ENCODE data around the gene DCLK3.

The DCLK3 gene

DNA sequence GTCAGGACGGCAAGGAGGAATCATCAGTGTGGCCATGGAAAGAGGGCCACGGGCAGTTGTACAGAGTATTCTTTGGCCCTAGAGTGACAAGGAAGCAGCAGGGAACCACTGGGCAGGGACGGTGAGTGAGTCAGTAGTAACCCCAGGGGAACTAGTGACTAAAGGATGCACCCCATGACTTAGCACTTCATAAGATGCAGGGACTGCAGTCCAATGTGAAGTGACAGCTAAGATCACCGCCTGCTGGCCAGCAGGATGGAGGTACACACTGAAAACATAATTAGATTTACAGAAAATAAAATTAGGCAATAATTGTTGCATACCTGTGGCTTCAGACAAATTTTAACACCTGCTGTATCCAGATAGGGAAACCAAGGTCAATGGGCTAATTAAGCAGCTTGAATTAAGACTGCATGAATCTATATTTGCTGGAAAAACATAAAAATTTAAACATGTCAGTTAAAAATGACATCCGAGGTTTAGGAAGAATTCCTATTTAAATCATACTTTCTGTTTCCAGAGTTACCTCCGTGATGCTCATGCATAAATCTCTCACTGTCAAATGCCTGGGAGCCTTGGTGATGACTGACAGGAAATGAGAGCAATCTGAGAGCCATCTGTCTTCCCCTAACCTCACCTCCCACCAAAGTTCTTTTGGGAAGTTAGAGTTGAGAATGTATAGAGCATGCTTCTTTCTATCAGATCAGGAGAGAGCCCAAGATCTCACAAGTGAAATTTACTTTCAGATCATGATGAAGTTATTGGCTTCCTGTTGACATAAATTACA is 56.5 kb downstream of the DCLK3 start:
- no peak for DNase-seq (ENCODE audit: low read depth)

DNA sequence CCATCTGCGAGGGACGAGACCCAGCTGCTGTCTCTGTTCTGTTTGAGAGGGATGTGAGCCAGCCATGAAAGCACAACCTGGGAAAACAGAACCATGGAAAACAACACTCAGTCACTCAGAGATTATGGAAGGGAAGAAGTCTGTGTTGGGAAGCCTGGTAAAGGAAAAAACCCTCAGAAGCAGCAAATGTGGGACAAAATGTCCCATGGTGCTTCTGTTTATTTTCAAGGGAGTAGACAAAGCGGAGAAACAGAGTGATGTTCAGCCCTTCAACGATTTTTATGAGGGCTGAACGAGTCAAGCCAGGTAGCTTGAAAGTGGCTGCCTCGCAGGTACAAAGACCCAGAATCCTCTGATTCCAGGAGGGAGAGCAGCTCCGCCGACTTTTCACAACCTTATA is 59.3 kb downstream of the DCLK3 start:
- no peak for DNase-seq (ENCODE audit: low read depth)

DNA sequence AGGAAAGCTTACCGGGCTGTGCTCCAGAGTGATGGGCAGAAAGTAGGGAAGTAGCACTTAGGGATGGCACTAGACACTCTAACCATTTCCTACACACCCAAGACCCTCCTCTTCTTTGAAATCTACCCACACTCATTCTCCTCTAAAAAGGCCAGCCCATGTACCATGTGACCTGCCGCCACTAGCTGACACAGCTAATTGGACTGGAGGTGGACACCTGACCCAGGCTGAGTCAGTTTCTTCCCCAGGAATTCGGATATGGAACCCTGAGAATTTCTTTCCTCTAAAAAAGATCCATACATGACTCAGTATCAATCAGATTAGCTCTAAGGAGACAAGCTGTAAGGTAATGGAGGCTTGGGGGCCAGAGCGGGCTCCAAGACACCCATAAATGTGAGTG is 60.1 kb downstream of the DCLK3 start:
- DNase-seq (ENCODE audit: low read depth) = no peak

DNA sequence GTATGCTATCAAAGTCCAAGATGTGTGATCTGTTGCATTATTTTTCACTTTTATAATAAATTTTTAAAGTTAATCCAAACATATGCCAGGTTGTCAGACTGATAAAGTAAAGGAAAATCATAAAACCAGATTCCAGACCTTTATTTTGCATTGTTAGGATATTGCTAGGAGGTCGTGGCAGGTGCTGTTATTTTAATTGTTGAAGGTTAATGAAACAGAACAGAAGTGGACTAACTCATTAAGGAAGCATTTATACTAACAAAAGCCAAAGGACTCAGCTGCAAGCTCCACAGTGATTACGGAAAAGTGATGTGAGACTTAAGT is 63.1 kb downstream of the DCLK3 start:
- no peak for DNase-seq (ENCODE audit: low read depth)

- DNase-seq (ENCODE audit: low read depth) = no peak
These were observed 63.7 kb downstream of the DCLK3 start for GRCh38 chr3:36700537-36701248.

- DNase-seq (ENCODE audit: low read depth) = no peak
These were observed 66.0 kb downstream of the DCLK3 start for GRCh38 chr3:36698314-36698713.

GRCh38 chr3:36697229-36698001 is 66.9 kb downstream of the DCLK3 start:
- no peak for DNase-seq (ENCODE audit: low read depth)

GRCh38 chr3:36696799-36697198 is 67.6 kb downstream of the DCLK3 start:
- DNase-seq (ENCODE audit: low read depth) = no peak

- no peak for DNase-seq (ENCODE audit: low read depth)
These were observed 68.6 kb downstream of the DCLK3 start for GRCh38 chr3:36695769-36696137.

DNA sequence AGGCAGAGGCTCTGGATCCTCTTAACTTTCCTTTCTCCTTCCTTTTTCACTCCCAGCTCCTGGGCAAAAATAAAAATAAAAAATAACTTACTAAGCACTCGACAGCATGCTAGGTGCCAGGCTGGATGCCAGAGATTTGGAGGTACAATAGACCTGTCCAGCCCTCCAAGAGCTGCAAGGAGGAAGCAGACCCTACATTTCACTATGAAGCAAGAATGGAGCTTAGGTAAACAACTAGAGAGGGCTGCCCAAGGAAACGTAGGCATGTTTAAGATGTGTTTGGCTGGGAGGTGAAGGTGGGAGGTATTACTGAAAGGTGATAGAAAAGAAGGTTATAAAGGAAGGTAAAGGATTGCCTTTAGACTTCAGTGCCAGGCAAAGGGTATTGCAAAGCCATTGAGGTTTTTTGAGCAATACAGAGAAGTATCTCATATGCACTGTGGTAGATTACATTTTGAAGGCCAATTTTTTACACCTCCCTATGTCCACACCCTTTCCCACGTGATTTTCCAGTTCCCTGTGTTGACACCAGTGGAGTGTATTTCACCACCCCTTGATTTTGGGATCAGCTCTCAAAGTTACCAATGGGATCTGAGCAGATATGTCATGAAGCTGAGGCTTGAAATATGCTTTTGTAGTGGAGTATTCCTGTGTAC is 69.1 kb downstream of the DCLK3 start:
- no peak for DNase-seq (ENCODE audit: low read depth)

- no peak for DNase-seq (ENCODE audit: low read depth)
These were observed 70.7 kb downstream of the DCLK3 start for GRCh38 chr3:36693670-36694069.

GRCh38 chr3:36689560-36689959 is 74.8 kb downstream of the DCLK3 start:
- DNase-seq (ENCODE audit: low read depth) = no peak

GRCh38 chr3:36688815-36689214 is 75.5 kb downstream of the DCLK3 start:
- no peak for DNase-seq (ENCODE audit: low read depth)

- DNase-seq (ENCODE audit: low read depth) = no peak
These were observed 77.8 kb downstream of the DCLK3 start for GRCh38 chr3:36686516-36686915.

GRCh38 chr3:36681867-36682266 is 82.5 kb downstream of the DCLK3 start:
- DNase-seq (ENCODE audit: low read depth) = no peak

GRCh38 chr3:36680952-36681351 is 83.4 kb downstream of the DCLK3 start:
- no peak for DNase-seq (ENCODE audit: low read depth)

- no peak for DNase-seq (ENCODE audit: low read depth)
These were observed 84.8 kb downstream of the DCLK3 start for GRCh38 chr3:36679384-36680200.

DNA sequence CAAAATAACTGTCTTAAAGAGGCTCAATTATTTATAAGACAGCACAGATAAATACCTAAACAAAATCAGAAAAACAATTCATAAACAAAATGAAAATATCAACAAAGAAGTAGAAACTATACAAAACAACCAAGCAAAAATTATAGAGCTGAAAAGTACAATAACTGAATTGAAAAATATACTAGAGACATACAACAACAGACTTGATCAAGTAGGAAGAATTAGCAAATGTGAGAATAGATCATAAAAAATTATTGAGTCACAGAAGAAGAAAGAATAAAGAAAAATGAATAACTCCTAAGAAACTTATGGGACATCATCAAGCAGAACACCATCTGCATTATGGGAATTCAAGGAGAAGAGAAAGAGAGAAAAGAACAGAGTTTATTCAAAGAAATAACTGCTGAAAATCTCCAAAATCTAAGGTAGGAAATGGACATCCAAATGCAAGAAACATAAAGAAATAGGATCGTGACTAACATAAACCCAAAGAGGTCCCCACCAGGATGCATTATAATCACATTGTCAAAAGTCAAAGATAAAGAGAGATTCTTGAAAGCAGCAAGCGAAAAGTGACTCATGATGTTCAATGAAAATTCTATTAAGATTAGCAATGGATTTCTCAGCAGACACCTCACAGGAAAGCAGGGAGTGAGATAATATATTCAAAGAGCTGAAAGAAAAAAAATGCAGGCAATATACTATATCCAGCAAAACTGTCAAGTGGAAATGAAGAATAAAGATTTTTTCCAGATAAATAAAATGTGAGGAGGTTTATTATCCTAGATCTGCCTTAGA is 85.9 kb downstream of the DCLK3 start:
- DNase-seq (ENCODE audit: low read depth) = no peak

- DNase-seq (ENCODE audit: low read depth) = no peak
These were observed 86.9 kb downstream of the DCLK3 start for GRCh38 chr3:36677331-36678007.

DNA sequence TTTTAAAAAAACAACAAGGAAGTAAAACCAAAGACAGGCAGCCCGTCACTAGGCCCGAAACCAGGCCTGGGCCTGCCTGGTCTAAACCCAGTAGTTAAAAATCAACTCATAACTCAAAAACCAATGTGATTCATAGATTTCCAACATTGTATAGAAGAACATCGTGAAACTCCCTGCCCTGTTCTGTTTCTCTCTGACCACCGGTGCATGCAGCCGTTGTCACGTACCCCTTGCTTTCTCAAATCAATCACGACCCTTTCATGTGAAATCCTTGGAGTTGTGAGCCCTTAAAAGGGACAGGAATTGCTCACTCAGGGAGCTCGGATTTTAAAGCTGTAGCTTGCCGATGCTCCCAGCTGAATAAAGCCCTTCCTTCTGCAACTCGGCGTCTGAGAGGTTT is 89.5 kb downstream of the DCLK3 start:
- no peak for DNase-seq (ENCODE audit: low read depth)
